ENCODE measurements around the gene MAGI2. TPM values are rescaled to one million over a fixed set of nuclear protein-coding genes. Genes with fewer than 3 reads are reported as not detected.

The MAGI2 gene
- total RNA-seq, 2 donors from 2014 or later = 3.9 to 10.5 TPM

GRCh38 chr7:78684201-78684600, 769.3 kb downstream of the MAGI2 start:
- WGBS, 2 donors = 73 to 78% methylated on average over 1 of the region's 1 CpG
- no peak for DNase-seq

GRCh38 chr7:78683566-78683965, 769.9 kb downstream of the MAGI2 start:
- no peaks in the 10 kb centered on the region for H3K27me3 ChIP-seq
- no peak for TF ChIP-seq POLR2A (IDR thresholded peaks at IDR 0.05)
- TF ChIP-seq, protein P1, sequence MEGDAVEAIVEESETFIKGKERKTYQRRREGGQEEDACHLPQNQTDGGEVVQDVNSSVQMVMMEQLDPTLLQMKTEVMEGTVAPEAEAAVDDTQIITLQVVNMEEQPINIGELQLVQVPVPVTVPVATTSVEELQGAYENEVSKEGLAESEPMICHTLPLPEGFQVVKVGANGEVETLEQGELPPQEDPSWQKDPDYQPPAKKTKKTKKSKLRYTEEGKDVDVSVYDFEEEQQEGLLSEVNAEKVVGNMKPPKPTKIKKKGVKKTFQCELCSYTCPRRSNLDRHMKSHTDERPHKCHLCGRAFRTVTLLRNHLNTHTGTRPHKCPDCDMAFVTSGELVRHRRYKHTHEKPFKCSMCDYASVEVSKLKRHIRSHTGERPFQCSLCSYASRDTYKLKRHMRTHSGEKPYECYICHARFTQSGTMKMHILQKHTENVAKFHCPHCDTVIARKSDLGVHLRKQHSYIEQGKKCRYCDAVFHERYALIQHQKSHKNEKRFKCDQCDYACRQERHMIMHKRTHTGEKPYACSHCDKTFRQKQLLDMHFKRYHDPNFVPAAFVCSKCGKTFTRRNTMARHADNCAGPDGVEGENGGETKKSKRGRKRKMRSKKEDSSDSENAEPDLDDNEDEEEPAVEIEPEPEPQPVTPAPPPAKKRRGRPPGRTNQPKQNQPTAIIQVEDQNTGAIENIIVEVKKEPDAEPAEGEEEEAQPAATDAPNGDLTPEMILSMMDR (IDR thresholded peaks at IDR 0.05) = no peak
- ATAC-seq (no peak), DNase-seq (no peak)
- H3K4me1 ChIP-seq = no peaks in the 10 kb centered on the region
- no peaks in the 10 kb centered on the region for H3K36me3 ChIP-seq (replicated peaks in 1 of 2; ENCODE audit: insufficient read depth in 1 of 2, low read depth in 2 of 2)
- H3K27ac ChIP-seq = no peak overlapping the region
- H3K4me3 ChIP-seq = no peak overlapping the region
- H3K9me3 ChIP-seq = no peaks in the 10 kb centered on the region
- WGBS, 2 donors = 30 to 34% methylated on average over 1 of the region's 1 CpG
- intact Hi-C loops (cut with DNase I) = no loop called here

More at GRCh38 chr7:78684201-78684600, 769.3 kb downstream of the MAGI2 start:
- H3K9me3 ChIP-seq = no peaks in the 10 kb centered on the region
- H3K4me3 ChIP-seq = no peak overlapping the region
- H3K36me3 ChIP-seq (replicated peaks in 1 of 2; ENCODE audit: insufficient read depth in 1 of 2, low read depth in 2 of 2) = no peaks in the 10 kb centered on the region
- ATAC-seq = no peak
- intact Hi-C loops (cut with DNase I) = no loop called here
- H3K27ac ChIP-seq = no peak overlapping the region
- no peaks in the 10 kb centered on the region for H3K27me3 ChIP-seq
- H3K4me1 ChIP-seq = no peaks in the 10 kb centered on the region
- TF ChIP-seq, protein P1 (IDR thresholded peaks at IDR 0.05) = no peak
- TF ChIP-seq POLR2A (IDR thresholded peaks at IDR 0.05) = no peak

DNA sequence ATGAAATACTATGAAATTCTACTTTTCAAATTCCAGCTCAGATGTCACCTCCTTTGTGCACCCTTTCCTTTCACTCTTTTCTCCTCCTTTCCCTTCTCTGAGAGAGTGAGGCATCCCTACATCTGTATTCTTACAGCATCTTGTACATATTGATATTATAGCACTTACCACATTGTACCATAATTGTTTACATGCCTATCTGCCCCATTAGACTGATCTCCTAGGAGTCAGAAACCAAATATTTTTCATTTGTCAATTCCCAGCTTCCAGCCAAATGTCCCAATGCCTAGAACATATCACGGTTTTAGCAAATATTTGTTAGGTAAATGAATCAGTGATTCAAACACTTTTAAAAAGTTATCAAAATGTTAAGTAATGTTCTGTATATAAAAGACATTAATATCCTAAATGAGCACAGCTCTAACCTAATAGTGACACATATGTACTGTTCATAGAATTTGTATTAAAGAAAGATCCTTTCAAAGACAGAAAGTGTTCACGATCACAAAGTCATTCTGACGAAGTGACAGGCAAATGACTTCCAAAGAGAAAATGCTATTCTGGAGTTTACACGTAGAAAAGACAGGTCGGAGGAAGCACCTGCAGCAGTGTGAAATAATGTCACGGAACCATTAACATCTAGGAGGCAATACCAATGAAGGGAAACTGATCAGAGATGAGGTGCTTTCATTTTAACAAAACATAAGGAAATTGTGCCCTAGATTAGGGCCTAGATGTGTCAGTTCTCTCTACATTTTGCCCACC, 774.2 kb downstream of the MAGI2 start:
- TF ChIP-seq POLR2A (IDR thresholded peaks at IDR 0.05) = no peak
- TF ChIP-seq, protein P1 (IDR thresholded peaks at IDR 0.05) = no peak
- Histone ChIP-seq H3K4me3 (no peak overlapping the region), H3K36me3 (replicated peaks in 1 of 2; ENCODE audit: insufficient read depth in 1 of 2, low read depth in 2 of 2) (no peaks in the 10 kb centered on the region), H3K27me3 (no peaks in the 10 kb centered on the region), H3K4me1 (no peaks in the 10 kb centered on the region), H3K27ac (no peak overlapping the region), H3K9me3 (no peaks in the 10 kb centered on the region)
- peak; percentile 67 for ATAC-seq
- DNase-seq = no peak
- intact Hi-C loops (cut with DNase I) = no loop called here
- WGBS, 2 donors = 52 to 57% methylated on average over 6 of the region's 6 CpGs

DNA sequence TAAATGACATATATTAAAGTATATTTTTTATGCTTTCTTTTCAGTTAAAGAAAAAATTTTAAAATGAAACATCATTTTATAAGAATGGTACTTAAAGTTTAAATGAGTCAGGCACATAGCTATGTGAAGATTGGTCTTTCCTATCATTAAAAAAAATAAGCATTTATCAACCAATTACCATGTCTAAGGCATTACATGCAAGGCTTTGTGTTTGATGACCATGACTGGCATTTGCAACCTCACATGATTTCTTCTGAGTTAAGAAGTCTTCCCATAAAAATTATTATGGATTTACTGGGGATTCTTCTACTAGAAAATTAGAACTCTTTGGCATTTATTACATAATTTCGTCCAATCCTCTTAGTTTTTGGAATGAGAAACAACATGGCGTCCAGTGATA, 776.1 kb downstream of the MAGI2 start:
- intact Hi-C loops (cut with DNase I) = no loop called here
- Histone ChIP-seq H3K9me3 (no peaks in the 10 kb centered on the region), H3K27ac (no peak overlapping the region), H3K4me1 (no peaks in the 10 kb centered on the region), H3K4me3 (no peak overlapping the region), H3K36me3 (replicated peaks in 1 of 2; ENCODE audit: insufficient read depth in 1 of 2, low read depth in 2 of 2) (no peaks in the 10 kb centered on the region), H3K27me3 (no peaks in the 10 kb centered on the region)
- DNase-seq (no peak), ATAC-seq (no peak)
- no peak for TF ChIP-seq POLR2A (IDR thresholded peaks at IDR 0.05)
- TF ChIP-seq, protein P1 (IDR thresholded peaks at IDR 0.05) = no peak
- 85 to 90% methylated on average over 2 of the region's 2 CpGs for WGBS, 2 donors

- Histone ChIP-seq H3K27ac (no peak overlapping the region), H3K36me3 (replicated peaks in 1 of 2; ENCODE audit: insufficient read depth in 1 of 2, low read depth in 2 of 2) (no peaks in the 10 kb centered on the region), H3K4me3 (no peak overlapping the region), H3K27me3 (no peaks in the 10 kb centered on the region), H3K9me3 (no peaks in the 10 kb centered on the region), H3K4me1 (no peaks in the 10 kb centered on the region)
- intact Hi-C loops (cut with DNase I) = no loop called here
- WGBS, 2 donors = 78 to 88% methylated on average over 3 of the region's 3 CpGs
- ATAC-seq (no peak), DNase-seq (no peak)
- TF ChIP-seq POLR2A (IDR thresholded peaks at IDR 0.05) = no peak
- TF ChIP-seq, protein P1 (IDR thresholded peaks at IDR 0.05) = no peak
Observed at GRCh38 chr7:78675511-78675910, 778.0 kb downstream of the MAGI2 start.

Data from body of pancreas (tissue), 4 donors.